DND-41 (cell line): ENCODE results near the gene GRIK3.

Experiments used
- EZH2 ChIP-seq: IDR thresholded peaks from 3 replicates; pipeline ENCODE4 v1.6.1; 2012; ENCODE audit warnings: borderline replicate concordance, low read depth, mild to moderate bottlenecking, moderate library complexity, low read length, inconsistent platforms; ENCODE audit not compliant: severe bottlenecking
- TF ChIP-seq, protein P1 (sequence below): IDR thresholded peaks from 2 replicates; pipeline ENCODE4 v1.5.1; 2012; ENCODE audit warnings: borderline replicate concordance, low read length, moderate library complexity, mild to moderate bottlenecking; ENCODE audit not compliant: poor library complexity, severe bottlenecking; ENCODE audit errors: extremely low read depth

DNA sequence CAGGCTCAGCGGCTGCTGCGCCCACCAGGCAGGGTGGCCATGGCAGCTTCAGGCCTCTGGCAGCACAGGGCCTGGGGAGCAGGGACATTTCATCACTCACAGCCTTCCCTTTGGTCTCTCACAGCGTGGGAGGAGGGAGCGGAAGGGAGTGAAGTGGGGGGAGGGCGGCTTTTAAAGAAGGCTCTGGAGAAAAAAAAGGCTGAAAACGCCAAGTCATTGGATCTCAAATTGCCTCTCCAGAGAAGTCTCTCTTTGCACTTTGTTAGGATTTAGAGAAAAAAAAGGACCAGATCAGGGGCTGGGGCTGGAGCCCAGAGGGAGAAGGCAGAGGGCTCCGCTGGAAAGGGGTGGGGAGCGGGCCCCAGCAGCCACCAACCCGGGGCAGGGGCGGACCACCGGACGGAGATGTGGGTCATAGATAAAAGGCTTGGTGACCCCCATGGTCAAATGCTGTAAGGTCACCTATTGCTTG lies 209.9 kb downstream of the GRIK3 start:
- TF ChIP-seq, protein P1, sequence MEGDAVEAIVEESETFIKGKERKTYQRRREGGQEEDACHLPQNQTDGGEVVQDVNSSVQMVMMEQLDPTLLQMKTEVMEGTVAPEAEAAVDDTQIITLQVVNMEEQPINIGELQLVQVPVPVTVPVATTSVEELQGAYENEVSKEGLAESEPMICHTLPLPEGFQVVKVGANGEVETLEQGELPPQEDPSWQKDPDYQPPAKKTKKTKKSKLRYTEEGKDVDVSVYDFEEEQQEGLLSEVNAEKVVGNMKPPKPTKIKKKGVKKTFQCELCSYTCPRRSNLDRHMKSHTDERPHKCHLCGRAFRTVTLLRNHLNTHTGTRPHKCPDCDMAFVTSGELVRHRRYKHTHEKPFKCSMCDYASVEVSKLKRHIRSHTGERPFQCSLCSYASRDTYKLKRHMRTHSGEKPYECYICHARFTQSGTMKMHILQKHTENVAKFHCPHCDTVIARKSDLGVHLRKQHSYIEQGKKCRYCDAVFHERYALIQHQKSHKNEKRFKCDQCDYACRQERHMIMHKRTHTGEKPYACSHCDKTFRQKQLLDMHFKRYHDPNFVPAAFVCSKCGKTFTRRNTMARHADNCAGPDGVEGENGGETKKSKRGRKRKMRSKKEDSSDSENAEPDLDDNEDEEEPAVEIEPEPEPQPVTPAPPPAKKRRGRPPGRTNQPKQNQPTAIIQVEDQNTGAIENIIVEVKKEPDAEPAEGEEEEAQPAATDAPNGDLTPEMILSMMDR: no peak
- TF ChIP-seq EZH2: no peak
